ENCODE data around the gene CCDC12. TPM values are rescaled to one million over a fixed set of nuclear protein-coding genes. Genes with fewer than 3 reads are reported as not detected.
"Not testable (repeated sequence)": the region's sequence is repeated elsewhere in the genome, so short reads cannot be mapped to it uniquely, and the experiment has no call there.

Gene CCDC12
- total RNA-seq, 1 experiment from 2014 or later: 46.5 TPM

DNA sequence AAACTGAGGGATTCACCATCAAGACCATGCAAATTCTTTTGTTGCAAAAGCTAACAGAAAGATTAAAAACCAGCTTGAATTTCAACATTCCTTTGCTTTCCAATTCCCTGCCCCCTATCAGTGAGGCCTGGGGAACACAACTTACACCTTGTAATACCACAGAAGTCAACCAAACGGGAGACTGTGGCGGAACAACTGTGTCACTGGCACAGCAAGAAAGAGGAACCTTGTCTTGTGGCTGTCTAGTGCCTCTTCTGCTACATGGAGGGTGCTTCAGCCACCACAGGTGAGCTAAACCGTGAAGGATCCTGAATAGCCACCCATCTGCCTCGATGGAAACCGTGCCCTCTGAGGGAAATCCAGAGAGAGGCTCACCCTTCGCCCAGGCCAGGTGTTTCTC is 11.4 kb downstream of the CCDC12 start:
- peaks cover 0 to 29% of the 10 kb centered on the region in 2 experiments; a peak in 1 of 4 replicates for H3K4me1 ChIP-seq (ENCODE audit: control insufficient read depth in 1 of 2, insufficient read depth in 2 of 2, low read length in 2 of 2)
- ChIA-PET CTCF (no interaction called here), RAD21 (ENCODE audit: low non-redundant PET in 1 of 2, low total read pairs in 2 of 2, uncharacterized antibody in 2 of 2, unreplicated experiment in 2 of 2) (no interaction called here), POLR2A (no interaction called here)
- H3K4me3 ChIP-seq (replicated peaks in 1 of 2; ENCODE audit: low read depth in 1 of 2, low read length in 2 of 2): no peak overlapping the region
- H3K27me3 ChIP-seq (ENCODE audit: insufficient read depth, low read length): no peaks in the 10 kb centered on the region
- peaks cover 87% of the 10 kb centered on the region for H3K79me2 ChIP-seq (ENCODE audit: insufficient read depth, low read length)
- intact Hi-C loops (cut with micrococcal nuclease): no loop called here
- H2AFZ ChIP-seq (ENCODE audit: low read depth, low read length, poor library complexity, severe bottlenecking): no peak overlapping the region
- H3K36me3 ChIP-seq (ENCODE audit: control insufficient read depth in 1 of 2, insufficient read depth in 2 of 2, low read length in 2 of 2): peaks cover 0 to 9% of the 10 kb centered on the region in 2 experiments; a peak in 1 of 4 replicates
- H3K9me2 ChIP-seq (ENCODE audit: insufficient read depth): no peaks in the 10 kb centered on the region
- H3K9ac ChIP-seq (ENCODE audit: low read length): no peak overlapping the region
- no peaks in the 10 kb centered on the region for H3K9me3 ChIP-seq (ENCODE audit: control insufficient read depth in 1 of 2, insufficient read depth in 1 of 2, low read depth in 1 of 2, low read length in 2 of 2)
- DNase-seq (ENCODE audit: low read depth, low spot score): no peak
- no peak for ATAC-seq
- no peak for TF ChIP-seq SIN3A (IDR thresholded peaks at IDR 0.05; ENCODE audit: low read depth)
- H3K27ac ChIP-seq (ENCODE audit: low read depth, low read length): no peak overlapping the region
- H3K4me2 ChIP-seq (ENCODE audit: low read length): no peak overlapping the region
- peaks cover 28% of the 10 kb centered on the region; the same call in 1 of the 2 replicates for H4K20me1 ChIP-seq (ENCODE audit: insufficient read depth)
- no TSS peak for BruUV-seq (replicated peaks)

DNA sequence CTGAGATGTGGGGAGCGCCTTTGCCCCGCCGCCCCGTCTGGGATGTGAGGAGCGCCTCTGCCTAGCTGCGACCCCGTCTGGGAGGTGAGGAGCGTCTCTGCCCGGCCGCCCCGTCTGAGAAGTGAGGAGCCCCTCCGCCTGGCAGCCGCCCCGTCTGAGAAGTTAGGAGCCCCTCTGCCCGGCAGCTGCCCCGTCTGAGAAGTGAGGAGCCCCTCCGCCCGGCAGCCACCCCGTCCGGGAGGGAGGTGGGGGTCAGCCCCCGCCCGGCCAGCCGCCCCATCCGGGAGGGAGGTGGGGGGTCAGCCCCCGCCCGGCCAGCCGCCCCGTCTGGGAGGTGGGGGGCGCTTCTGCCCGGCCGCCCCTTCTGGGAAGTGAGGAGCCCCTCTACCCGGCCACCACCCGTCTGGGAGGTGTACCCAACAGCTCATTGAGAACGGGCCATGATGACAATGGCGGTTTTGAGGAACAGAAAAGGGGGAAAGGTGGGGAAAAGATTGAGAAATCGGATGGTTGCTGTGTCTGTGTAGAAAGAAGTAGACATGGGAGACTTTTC is 12.4 kb downstream of the CCDC12 start:
- peaks cover 0 to 31% of the 10 kb centered on the region in 2 experiments; a peak in 1 of 4 replicates for H3K4me1 ChIP-seq (ENCODE audit: control insufficient read depth in 1 of 2, insufficient read depth in 2 of 2, low read length in 2 of 2)
- intact Hi-C loops (cut with micrococcal nuclease); DNase-seq (ENCODE audit: low read depth, low spot score); H3K27me3 ChIP-seq (ENCODE audit: insufficient read depth, low read length); CTCF ChIA-PET; POLR2A ChIA-PET; H3K9ac ChIP-seq (ENCODE audit: low read length); H3K9me3 ChIP-seq (ENCODE audit: control insufficient read depth in 1 of 2, insufficient read depth in 1 of 2, low read depth in 1 of 2, low read length in 2 of 2); BruUV-seq (replicated peaks); H3K36me3 ChIP-seq (ENCODE audit: control insufficient read depth in 1 of 2, insufficient read depth in 2 of 2, low read length in 2 of 2); H3K9me2 ChIP-seq (ENCODE audit: insufficient read depth); H2AFZ ChIP-seq (ENCODE audit: low read depth, low read length, poor library complexity, severe bottlenecking); RAD21 ChIA-PET (ENCODE audit: low non-redundant PET in 1 of 2, low total read pairs in 2 of 2, uncharacterized antibody in 2 of 2, unreplicated experiment in 2 of 2); ATAC-seq; H3K4me3 ChIP-seq (replicated peaks in 1 of 2; ENCODE audit: low read depth in 1 of 2, low read length in 2 of 2); H3K4me2 ChIP-seq (ENCODE audit: low read length); H3K27ac ChIP-seq (ENCODE audit: low read depth, low read length): not testable (repeated sequence)
- peaks cover 24% of the 10 kb centered on the region; the same call in 1 of the 2 replicates for H4K20me1 ChIP-seq (ENCODE audit: insufficient read depth)
- peaks cover 87% of the 10 kb centered on the region for H3K79me2 ChIP-seq (ENCODE audit: insufficient read depth, low read length)

DNA sequence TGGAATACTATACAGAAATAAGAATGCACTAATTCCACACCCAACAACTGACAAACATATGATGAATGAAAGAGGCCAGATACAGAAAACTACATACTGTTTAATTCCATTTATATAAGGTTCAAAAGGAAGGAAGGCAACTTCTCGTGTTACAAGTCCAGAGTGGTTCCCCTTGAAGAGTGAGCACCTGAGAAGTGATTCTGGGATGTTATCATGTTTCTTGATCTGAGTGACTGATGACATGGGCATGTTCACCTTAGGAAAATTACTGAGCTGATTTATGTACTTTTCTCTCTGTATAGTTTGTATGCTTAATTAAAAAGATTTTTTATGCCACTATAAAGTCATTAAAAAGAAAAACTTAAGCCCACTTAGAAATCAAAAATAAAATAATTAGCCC is 13.6 kb downstream of the CCDC12 start:
- H3K9me2 ChIP-seq (ENCODE audit: insufficient read depth): no peaks in the 10 kb centered on the region
- peaks cover 0 to 9% of the 10 kb centered on the region in 2 experiments; a peak in 1 of 4 replicates for H3K36me3 ChIP-seq (ENCODE audit: control insufficient read depth in 1 of 2, insufficient read depth in 2 of 2, low read length in 2 of 2)
- peaks cover 87% of the 10 kb centered on the region for H3K79me2 ChIP-seq (ENCODE audit: insufficient read depth, low read length)
- no peaks in the 10 kb centered on the region for H3K9me3 ChIP-seq (ENCODE audit: control insufficient read depth in 1 of 2, insufficient read depth in 1 of 2, low read depth in 1 of 2, low read length in 2 of 2)
- DNase-seq (ENCODE audit: low read depth, low spot score) (no peak), ATAC-seq (no peak)
- H3K27ac ChIP-seq (ENCODE audit: low read depth, low read length): no peak overlapping the region
- CTCF ChIA-PET: no interaction called here
- no peak overlapping the region for H2AFZ ChIP-seq (ENCODE audit: low read depth, low read length, poor library complexity, severe bottlenecking)
- RAD21 ChIA-PET (ENCODE audit: low non-redundant PET in 1 of 2, low total read pairs in 2 of 2, uncharacterized antibody in 2 of 2, unreplicated experiment in 2 of 2): no interaction called here
- H3K9ac ChIP-seq (ENCODE audit: low read length): no peak overlapping the region
- peaks cover 0 to 31% of the 10 kb centered on the region in 2 experiments; a peak in 1 of 4 replicates for H3K4me1 ChIP-seq (ENCODE audit: control insufficient read depth in 1 of 2, insufficient read depth in 2 of 2, low read length in 2 of 2)
- no TSS peak for BruUV-seq (replicated peaks)
- no peak overlapping the region for H3K4me3 ChIP-seq (replicated peaks in 1 of 2; ENCODE audit: low read depth in 1 of 2, low read length in 2 of 2)
- POLR2A ChIA-PET: no interaction called here
- peaks cover 24% of the 10 kb centered on the region; the same call in 1 of the 2 replicates for H4K20me1 ChIP-seq (ENCODE audit: insufficient read depth)
- no peak overlapping the region for H3K4me2 ChIP-seq (ENCODE audit: low read length)
- no peak for TF ChIP-seq EZH2 (IDR thresholded peaks at IDR 0.05)
- TF ChIP-seq SRF (IDR thresholded peaks at IDR 0.05; ENCODE audit: low read depth): no peak
- no peak for TF ChIP-seq YY1 (IDR thresholded peaks at IDR 0.05; ENCODE audit: extremely low read depth, insufficient replicate concordance, low read depth, low read length)
- TF ChIP-seq ELF1 (IDR thresholded peaks at IDR 0.05; ENCODE audit: borderline replicate concordance, low read depth): no peak
- TF ChIP-seq, protein P1, sequence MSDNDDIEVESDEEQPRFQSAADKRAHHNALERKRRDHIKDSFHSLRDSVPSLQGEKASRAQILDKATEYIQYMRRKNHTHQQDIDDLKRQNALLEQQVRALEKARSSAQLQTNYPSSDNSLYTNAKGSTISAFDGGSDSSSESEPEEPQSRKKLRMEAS (IDR thresholded peaks at IDR 0.05): no peak
- no peak for TF ChIP-seq JUND (IDR thresholded peaks at IDR 0.05)
- no peak for TF ChIP-seq POLR2AphosphoS5 (IDR thresholded peaks at IDR 0.05; ENCODE audit: low read depth, low read length)
- no peak for TF ChIP-seq ZNF274 (IDR thresholded peaks at IDR 0.05; ENCODE audit: low read depth, low read length)
- TF ChIP-seq EGR1 (IDR thresholded peaks at IDR 0.05; ENCODE audit: low read depth): no peak
- no peak for TF ChIP-seq SP1 (IDR thresholded peaks at IDR 0.05; ENCODE audit: low read depth)
- TF ChIP-seq EZH2phosphoT487 (IDR thresholded peaks at IDR 0.05; ENCODE audit: borderline replicate concordance): no peak
- no peak for TF ChIP-seq CBX3 (IDR thresholded peaks at IDR 0.05; ENCODE audit: low read depth)
- intact Hi-C loops (cut with micrococcal nuclease): no loop called here
- no peaks in the 10 kb centered on the region for H3K27me3 ChIP-seq (ENCODE audit: insufficient read depth, low read length)
